Astrocyte of the spinal cord (primary cell): ENCODE results near the gene GOLGA8B.
A peak's percentile ranks its signal among the peaks of the same experiment; 100 is the strongest.
"Not testable (repeated sequence)": the region's sequence is repeated elsewhere in the genome, so short reads cannot be mapped to it uniquely, and the experiment has no call there.

Source experiments
- DNase-seq: peaks from one replicate; pipeline ENCODE4 v3.0.0; 2011; ENCODE audit warnings: low read depth, low spot score
- H3K4me3 ChIP-seq: 2 replicates; pipeline ENCODE4 v1.5.1; 2011; ENCODE audit warnings: low read depth, mild to moderate bottlenecking, low read length, moderate library complexity
- CTCF ChIP-seq: IDR thresholded peaks from 2 replicates; pipeline ENCODE4 v1.5.1; 2012; ENCODE audit warnings: low read depth, mild to moderate bottlenecking, low read length, inconsistent platforms
- in situ Hi-C: cut with HindIII; loops from 2 replicates; pipeline ENCODE4 v1.10.0; 2017; ENCODE audit warnings: low sequenced_read_pairs

Gene GOLGA8B

GRCh38 chr15:34600923-34601322, 17.5 kb upstream of the GOLGA8B start:
- in situ Hi-C loops = no loop called here
- no peak for DNase-seq
- no peak overlapping the region for H3K4me3 ChIP-seq
- TF ChIP-seq CTCF = no peak

GRCh38 chr15:34598799-34599585, 15.5 kb upstream of the GOLGA8B start:
- no peak for DNase-seq
- in situ Hi-C loops = no loop called here
- no peak for TF ChIP-seq CTCF
- H3K4me3 ChIP-seq = no peak overlapping the region

GRCh38 chr15:34597316-34597715, 13.9 kb upstream of the GOLGA8B start:
- H3K4me3 ChIP-seq = no peak overlapping the region
- TF ChIP-seq CTCF = no peak
- DNase-seq = no peak
- in situ Hi-C loops = no loop called here

- TF ChIP-seq CTCF = no peak
- in situ Hi-C loops = no loop called here
- no peak overlapping the region for H3K4me3 ChIP-seq
- no peak for DNase-seq
Observed at GRCh38 chr15:34594361-34594760, 10.9 kb upstream of the GOLGA8B start.

GRCh38 chr15:34591306-34591705, 7.9 kb upstream of the GOLGA8B start:
- no peak overlapping the region for H3K4me3 ChIP-seq
- no peak for DNase-seq
- no peak for TF ChIP-seq CTCF
- in situ Hi-C loops = no loop called here

- in situ Hi-C loops = no loop called here
- peak; percentile 76 for TF ChIP-seq CTCF
- peak; percentile 85 for DNase-seq
- H3K4me3 ChIP-seq = peak overlapping the region; percentile 34
Observed at GRCh38 chr15:34588046-34588674, 4.7 kb upstream of the GOLGA8B start.

GRCh38 chr15:34585966-34586365, 2.5 kb upstream of the GOLGA8B start:
- in situ Hi-C loops, H3K4me3 ChIP-seq, DNase-seq: not testable (repeated sequence)
